Cardiac fibroblast (primary cell): ENCODE results near the gene TBC1D8.

Experiments used
- DNase-seq, 2 donors: peaks; one replicate each; pipeline versions ENCODE4 v3.0.0 to v3.0.0-alpha.2; 2010; ENCODE audit warnings: low read depth in 2 of 2
- H3K4me3 ChIP-seq, 2 donors: replicated peaks in 1 of 2; 1 replicate in 1 of 2; 2 replicates in 1 of 2; pipeline ENCODE4 v1.5.1; 2011; ENCODE audit warnings: low read depth in 2 of 2, low read length in 2 of 2, mild to moderate bottlenecking in 2 of 2, moderate library complexity in 1 of 2
- TF ChIP-seq, protein P1 (sequence below): IDR thresholded peaks from one replicate; pipeline ENCODE4 v1.5.1; 2011; ENCODE audit warnings: low read depth, mild to moderate bottlenecking, low read length, inconsistent platforms

The TBC1D8 gene

DNA sequence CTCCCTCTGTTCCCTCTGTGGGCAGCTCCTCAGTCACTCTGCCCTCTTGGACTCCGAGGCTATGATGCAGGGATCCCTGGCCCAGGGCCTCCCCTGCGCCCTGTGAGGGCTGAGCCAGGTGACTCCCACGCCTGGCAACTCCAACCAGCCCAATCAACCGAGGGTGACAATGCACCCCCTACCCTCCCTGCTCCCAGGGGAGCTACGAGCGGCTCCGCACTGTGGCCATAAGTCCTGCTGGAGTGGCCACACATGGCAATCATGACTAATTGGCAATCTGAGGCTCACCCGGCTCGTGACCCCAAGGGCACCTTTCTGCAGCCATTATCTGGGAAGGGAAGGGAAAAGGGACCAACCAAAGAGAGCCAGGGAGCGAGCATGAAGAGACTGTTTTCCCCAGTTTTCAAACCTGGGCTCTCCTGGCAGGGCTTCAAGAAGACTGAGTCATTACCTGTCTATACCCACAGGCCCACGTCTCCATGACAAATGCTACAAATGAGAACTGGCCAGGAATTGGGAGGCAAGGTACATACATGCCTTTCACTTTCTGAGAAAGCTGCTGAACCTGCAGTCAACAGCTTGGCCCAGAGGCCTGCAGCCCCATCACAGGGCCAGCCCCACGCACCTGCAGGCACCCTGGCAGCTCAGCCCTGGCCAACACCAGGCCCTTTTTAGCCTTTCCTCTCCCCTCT lies 104.0 kb downstream of the TBC1D8 start:
- TF ChIP-seq, protein P1, sequence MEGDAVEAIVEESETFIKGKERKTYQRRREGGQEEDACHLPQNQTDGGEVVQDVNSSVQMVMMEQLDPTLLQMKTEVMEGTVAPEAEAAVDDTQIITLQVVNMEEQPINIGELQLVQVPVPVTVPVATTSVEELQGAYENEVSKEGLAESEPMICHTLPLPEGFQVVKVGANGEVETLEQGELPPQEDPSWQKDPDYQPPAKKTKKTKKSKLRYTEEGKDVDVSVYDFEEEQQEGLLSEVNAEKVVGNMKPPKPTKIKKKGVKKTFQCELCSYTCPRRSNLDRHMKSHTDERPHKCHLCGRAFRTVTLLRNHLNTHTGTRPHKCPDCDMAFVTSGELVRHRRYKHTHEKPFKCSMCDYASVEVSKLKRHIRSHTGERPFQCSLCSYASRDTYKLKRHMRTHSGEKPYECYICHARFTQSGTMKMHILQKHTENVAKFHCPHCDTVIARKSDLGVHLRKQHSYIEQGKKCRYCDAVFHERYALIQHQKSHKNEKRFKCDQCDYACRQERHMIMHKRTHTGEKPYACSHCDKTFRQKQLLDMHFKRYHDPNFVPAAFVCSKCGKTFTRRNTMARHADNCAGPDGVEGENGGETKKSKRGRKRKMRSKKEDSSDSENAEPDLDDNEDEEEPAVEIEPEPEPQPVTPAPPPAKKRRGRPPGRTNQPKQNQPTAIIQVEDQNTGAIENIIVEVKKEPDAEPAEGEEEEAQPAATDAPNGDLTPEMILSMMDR = no peak
- peak; percentile 36 to 66 for DNase-seq
- H3K4me3 ChIP-seq = no peak overlapping the region

DNA sequence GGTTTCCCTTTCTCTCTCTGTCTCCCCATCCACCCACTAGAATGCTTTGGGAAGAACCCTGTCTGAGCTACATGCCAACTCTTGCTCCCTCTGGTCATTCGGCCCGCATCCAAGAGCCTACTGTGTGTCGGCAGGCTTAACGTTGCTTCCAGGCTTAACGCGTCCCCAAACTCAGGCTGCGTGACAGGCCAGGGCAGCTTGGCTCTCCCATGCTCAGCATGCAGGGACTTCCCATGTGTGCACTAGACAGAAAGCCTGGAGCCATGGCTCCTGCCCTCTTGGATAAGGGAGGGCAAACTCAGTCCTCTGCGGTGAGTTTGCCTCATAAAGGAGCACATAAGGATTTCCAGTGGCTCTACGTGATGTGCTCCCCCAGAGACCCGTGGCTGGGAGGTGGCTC lies 105.9 kb downstream of the TBC1D8 start:
- no peak for DNase-seq
- H3K4me3 ChIP-seq = no peak overlapping the region
- TF ChIP-seq, protein P1 = no peak

DNA sequence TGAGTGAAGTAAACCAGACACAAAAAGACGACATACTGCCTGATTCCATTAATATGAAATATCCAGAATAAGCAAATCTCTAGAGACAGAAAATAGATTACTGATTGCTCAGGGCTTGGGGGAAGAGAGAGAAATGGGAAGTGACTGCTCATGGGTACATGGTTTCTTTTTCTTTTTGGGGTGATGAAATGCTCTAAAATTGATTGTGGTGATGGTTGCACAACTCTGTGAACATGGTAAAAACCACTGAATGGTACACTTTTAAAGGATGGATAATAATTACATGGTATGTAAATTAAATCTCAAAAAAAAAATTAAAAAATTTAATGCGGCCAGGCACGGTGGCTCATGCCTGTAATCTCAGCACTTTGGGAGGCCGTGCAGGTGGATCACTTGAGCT lies 109.8 kb downstream of the TBC1D8 start:
- TF ChIP-seq, protein P1 = no peak
- H3K4me3 ChIP-seq = no peak overlapping the region
- peak; percentile 23 to 34 for DNase-seq

GRCh38 chr2:101040761-101041160 lies 110.4 kb downstream of the TBC1D8 start:
- TF ChIP-seq, protein P1 = no peak
- H3K4me3 ChIP-seq = no peak overlapping the region
- peak in 1 of 2 donors; percentile 71 for DNase-seq

GRCh38 chr2:101040072-101040471 lies 111.1 kb downstream of the TBC1D8 start:
- TF ChIP-seq, protein P1 = no peak
- no peak for DNase-seq
- H3K4me3 ChIP-seq = no peak overlapping the region

DNA sequence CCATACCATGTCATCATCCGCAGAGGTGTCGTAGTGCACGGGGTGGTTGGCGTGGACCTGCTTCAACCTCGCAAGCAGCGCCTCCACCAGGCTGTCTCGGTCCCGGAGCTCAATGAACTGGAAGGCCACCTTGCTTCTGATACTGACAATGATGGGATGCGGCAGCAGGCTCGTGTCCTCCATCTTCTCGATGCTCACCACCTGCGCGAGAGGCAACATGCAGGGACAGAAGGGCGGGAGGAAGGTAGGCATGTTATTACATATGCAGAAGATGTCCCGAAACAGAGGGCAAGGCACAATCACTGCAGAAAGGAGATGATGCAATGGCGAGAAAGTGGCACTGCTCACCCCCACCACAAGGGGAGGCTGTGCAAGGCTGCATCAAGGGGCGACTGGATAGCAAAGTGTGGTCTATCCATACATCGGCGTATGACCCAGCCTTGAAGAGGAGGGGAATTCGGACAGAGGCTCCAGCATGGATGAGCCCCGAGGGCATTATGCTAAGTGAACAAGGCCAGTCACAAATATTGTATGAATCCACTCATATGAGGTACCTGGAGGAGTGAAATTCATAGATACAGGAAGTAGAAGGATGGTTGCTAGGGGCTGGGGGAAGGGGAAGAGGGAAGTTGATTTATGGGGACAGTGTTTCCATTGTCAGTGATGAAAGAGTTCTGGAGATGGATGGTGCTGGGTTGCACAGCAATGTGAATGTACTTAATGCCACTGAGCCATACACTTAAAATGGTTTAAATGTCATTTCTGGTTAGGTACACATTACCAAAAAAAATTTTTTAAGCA lies 112.5 kb downstream of the TBC1D8 start:
- H3K4me3 ChIP-seq = no peak overlapping the region
- peak; percentile 13 to 38 for DNase-seq
- TF ChIP-seq, protein P1 = peak; percentile 77
